ENCODE data around the gene OXER1.

The OXER1 gene

DNA sequence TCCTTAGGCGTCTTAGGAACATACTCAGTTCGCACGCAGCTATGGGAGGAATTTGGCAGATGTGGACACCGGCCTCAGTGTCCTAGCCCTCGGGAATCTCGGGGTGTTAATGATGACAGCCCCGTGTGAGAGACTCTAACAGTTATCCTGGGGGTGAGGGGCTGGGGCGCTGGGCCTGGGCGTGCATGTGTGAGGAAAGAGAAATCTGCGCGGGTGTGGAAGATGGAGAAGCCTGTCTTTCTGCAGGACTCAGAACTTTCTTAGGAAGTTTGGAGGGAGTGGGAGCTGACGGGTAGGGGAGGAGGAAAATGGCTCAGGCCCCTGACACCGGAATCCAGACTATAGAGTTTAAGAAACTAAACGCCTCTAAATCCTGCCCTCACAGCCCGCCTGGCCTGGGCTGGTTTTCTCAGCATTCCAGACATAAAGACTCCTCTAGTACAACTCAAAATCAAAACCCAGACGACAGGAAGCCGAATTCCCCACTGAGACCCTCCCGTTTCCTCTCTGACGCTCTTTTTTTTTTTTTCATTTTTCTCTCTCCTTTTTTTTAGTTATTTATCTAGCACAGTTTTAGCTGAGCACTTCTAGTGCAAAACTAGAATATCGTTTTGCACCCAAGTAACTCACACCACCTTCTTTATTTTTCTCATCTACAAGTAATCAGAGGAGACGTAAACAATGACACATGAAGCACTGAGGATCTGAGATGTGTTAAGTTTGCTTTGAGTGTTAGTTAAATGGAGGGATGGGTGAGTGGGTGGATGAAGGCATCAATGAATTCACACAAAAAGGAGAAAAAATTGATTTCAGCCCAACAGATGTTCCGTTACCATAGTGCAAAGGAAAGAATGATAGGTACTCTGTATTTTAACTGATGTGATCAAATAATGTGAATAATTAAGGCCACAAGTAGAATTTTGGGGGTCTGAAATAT is 29.7 kb upstream of the OXER1 start:
- no peak for DNase-seq

DNA sequence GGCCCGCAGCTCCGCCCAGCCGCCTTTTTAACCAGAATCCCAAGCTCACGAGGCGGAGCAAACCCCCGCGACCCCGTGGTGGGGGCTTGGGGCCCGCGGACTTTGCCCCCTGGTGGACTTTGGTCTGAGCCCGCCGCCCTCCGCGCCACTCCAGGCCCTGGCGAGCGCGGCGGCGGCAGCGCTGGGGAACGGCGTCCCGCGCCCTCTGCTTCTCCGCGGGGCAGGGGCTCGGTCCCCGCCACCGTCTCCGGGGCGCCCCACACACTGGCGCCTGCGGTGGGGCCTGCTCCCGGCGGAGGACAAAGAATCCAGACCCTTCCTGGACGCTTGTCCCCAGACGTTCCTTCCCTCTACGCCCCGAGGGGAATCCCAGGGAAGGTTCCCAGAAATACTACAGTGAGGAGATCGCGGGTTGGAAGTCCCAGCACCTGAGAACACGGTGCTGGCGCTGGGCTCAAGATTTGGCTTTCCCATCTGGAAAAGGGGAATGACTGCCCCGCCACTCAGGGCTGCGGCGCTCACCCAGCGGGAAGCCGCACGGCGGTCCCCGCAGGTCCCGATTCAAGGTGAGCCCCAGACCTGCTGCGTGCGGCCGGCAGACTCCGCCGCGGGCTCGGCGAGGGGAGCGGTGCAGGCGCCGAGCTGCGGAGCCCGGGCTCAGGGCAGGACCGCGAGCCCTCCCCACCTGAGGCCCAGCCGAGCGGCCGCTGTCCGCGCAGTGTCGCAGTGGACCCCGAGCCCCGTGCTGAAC is 28.8 kb upstream of the OXER1 start, which contains the start of gene HAAO:
TSS of gene HAAO (minus strand) at position 1 of the 751 bp plus-strand sequence. CDS start 47 bp downstream, outside the sequence.
- peak in 1 of 2 donors; percentile 9 for DNase-seq

DNA sequence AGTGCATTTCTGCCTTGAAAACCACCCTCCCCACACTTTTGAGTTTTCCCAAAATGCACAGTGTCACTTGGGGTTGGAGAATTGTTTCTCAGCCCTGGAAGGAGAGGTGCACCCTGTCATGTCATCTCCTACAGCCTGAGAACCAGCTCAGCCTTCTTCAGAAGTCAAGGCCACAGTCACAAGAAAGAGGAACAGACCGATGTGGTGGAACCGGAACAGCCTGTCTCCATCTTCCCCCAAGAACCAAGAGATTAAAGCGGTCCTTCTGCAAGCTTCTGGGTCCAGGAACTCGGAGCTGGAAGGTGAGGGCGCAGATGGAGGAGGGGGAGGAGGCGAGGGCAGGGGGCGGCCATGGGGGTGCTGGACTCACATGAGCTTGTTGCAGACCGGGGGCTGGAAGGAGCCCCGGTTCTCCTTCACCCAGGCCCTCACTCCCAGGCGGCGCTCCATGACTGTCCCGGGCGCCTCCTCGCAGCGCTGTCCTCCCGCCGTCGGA is 28.2 kb upstream of the OXER1 start:
- DNase-seq, result peak in 1 of 2 donors; percentile 20

DNA sequence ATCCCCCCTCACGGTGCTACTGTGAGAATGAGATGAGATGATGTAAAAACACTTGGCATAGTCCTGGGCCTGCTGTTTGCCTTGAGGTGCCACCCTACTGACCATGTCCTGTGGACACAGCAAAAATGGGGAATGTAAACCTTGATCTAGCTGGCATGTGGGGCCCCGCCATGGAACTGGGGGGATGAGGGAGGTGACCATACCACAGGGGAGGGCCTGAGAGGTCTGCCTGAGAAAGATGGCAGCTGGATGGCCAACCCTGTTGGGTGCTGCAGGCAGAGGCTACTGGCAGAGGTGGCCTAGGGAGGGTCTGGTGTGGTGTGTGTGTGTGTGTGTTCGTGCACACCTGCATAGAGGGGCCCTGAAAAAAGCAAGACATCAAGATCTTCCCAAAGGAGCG is 27.7 kb upstream of the OXER1 start:
- no peak for DNase-seq

DNA sequence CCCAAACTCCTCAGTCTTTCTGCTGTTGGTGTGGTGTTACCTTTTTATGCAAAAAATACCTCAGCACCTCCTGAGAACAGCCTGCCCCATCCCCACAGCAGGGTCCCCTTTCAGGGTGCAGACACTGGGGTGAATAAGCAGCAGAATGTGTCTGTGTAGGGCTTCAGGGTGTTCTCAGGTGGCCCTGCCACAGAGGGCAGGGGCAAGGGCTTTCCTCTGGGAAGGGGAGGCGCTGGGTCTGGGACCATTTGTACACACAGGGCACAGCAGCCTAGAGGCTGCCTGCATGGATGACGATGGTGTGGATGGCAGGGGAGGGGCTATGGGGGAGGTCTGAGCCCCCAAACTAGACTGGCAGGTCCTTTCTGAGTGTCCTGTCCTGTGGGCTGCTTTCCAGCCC is 25.8 kb upstream of the OXER1 start:
- DNase-seq, result no peak

DNA sequence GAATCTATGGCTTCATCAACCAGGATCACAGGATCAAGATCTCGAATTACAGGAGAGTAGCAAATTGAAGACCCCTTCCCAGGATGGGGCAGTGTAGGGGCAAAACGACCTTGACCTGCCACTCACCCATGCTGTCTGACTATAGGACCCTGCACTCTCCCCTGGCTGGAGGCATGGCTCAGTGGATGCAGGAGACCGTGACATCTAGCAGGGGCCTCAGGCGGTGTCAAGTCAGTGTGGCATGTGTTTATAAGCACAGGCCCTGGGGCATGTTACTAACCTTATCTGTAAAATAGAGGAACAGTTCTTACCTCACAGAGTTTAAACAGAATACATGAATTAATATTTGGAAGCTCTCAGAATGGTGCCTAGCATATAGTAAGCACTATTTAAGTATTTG is 24.9 kb upstream of the OXER1 start:
- DNase-seq, result no peak

DNA sequence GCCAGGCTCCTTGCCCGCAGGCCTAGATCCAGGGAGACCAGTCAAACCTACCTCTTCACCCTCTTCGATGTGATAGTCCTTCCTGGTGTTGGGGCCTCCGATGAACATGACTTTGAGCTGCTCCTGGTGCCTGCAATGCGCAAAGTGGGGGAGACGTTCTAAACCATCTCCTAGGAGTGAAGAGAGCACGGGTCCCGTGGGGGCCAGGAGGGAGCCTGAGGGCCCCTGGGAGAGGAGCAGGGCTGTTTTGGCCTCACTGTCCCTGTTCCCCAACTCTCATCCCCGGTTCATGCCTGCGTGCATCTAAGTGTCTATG is 24.5 kb upstream of the OXER1 start:
- no peak for DNase-seq

DNA sequence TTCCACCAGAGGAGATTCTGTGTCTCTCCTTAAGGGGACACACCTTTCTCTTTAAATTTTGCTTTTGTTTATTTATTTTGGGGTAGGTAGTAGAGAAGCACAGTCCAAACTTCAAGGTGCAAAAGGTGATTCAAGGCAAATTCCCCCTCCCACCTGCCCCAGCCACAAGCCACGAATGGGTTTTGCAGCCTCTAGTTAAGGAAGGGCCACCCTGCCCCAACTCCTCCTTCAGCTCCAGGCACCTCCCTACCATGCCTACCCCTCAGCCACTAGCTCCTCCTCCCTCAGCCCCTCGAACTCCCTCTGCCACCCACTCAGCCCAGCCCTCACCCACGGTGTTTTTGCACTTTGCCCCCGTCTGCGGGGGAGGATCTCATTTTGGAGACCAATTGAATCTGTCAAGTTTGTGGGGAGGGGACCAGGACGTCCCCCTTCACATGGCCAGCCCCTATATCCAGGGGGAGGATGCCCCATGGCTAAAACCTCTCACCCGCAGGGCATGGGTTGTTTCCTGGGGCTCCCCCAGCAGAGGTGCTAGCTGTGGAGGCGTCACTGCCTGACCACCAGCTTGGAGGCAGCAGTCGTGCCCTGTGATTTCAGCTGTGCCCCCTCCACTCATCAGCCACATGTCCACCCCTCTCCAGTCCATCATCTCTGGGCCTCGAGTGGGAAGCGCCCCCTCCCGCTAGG is 24.0 kb upstream of the OXER1 start:
- no peak for DNase-seq

DNA sequence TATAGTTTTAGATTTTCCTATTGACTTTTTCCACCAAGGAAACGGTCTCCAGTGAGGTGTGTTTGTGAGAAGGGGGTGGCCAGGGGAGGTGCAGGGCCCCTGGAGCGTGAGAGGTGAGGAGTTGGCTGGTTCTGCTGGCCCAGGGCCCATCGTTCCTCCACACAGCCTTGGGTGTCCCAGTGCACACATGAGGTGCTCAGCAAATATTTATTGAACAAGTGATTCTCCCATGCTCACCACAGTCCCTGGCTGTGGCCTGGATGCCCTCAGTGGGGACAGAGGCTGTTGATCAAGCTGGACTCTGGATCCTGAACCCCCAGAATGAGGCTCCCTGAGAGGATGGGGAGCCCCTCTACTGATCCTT is 23.5 kb upstream of the OXER1 start:
- DNase-seq, result no peak

DNA sequence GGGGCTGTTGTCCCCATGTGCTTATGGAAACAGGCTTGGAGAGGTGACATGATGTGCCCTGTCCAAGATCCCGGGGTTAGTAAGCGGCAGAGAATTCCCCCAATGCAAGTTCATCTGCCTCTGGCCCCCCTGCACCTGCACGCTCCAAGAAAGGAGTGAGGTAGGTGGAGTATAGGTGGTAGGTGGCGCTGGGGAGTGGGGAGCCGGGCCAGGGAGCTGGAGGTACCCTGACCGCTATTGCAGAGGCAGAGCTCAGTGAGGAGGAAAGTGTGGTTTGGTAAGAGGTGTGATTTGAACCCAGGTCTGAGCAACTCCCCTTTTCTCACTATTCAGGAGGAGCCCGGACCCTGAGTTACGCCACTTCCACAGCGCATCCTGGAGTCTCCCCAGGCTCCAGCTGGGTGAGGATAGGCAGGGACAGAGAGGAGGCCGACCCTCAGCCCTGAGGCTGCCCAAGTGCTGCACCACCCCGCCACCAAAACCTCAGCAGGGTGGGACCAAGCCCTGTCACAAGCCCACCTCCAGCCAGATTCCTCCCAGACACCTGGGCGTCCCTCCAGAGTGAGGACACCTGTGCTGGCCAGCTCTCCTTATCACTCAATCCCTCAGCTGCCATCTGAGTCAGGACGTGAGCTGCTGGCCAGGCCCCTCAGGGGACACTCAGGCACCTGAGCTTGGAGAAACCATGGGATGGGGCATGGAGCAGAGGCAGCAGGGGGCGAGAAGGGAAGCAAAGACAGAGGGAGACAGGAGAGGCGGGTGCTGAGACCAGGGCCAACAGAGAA is 22.8 kb upstream of the OXER1 start:
- DNase-seq, result no peak

DNA sequence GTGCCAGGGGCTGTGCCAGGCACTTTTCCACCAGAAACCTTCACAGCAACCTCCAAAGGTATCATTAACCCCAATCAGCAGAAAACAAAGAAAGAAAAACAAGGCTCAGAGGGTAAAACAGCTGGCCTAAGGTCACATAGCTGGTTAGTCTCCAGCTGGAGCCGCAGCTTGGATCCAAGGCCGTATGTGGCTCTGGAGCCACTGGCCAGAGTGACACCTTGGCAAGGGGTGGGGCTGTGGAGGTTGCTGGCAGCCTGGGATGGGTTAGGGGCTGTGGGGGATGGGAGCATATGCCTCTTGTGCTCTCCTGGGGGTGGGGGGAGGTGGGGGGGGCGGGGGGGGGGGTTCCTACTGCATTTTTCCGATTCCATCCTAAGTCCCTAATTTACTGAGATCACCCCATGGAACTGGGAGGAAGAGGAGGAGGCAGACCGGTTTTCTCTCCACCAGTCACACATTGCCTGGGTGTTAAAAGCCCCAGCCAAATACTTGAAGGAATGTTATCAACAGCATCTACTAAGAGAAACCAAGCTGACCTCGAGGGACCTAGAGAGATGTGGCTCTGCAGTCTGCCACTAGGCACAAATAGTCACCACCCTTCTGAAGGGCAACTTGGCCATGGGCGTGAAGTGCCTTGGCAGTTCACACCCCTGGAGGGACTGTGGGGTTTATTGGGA is 20.4 kb upstream of the OXER1 start:
- no peak for DNase-seq

DNA sequence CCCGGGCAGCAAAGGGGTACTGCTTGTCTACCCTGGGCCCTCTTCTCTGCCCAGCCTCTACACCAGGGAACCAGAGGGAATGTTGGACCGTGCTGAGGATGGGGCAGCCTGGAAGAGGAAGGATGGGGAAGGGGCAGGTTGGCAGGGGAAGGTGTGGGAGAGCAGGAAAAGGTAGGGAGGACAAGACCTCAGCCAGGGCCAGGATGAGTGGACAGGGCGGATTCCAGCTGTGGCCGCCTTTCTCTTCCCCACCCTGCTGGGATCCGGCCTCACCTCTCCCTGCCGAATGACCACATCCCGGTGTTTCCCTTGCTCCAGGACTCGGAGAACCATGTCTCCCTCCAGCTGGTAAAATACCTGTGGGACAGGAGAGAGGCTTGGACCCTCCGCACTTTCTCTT is 19.6 kb upstream of the OXER1 start:
- no peak for DNase-seq

DNA sequence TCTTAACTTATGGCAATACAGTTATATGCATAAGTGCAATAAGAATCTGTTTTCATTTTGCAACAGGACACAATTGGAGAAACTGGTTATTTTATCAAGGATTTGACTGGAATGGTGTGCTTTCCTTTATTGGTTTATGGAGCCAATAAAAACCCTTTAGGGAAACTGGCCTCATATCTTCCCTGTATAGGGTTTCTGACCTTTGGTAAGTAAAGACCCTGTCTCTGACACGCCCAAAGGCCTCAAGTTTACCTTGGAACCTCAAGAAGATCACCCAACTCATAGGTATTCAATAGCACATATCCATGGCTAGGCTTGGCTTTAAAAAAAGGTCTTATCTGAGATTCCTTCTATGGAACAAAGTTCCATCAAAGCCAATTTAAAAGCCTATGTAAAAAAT is 17.2 kb upstream of the OXER1 start:
- no peak for DNase-seq

DNA sequence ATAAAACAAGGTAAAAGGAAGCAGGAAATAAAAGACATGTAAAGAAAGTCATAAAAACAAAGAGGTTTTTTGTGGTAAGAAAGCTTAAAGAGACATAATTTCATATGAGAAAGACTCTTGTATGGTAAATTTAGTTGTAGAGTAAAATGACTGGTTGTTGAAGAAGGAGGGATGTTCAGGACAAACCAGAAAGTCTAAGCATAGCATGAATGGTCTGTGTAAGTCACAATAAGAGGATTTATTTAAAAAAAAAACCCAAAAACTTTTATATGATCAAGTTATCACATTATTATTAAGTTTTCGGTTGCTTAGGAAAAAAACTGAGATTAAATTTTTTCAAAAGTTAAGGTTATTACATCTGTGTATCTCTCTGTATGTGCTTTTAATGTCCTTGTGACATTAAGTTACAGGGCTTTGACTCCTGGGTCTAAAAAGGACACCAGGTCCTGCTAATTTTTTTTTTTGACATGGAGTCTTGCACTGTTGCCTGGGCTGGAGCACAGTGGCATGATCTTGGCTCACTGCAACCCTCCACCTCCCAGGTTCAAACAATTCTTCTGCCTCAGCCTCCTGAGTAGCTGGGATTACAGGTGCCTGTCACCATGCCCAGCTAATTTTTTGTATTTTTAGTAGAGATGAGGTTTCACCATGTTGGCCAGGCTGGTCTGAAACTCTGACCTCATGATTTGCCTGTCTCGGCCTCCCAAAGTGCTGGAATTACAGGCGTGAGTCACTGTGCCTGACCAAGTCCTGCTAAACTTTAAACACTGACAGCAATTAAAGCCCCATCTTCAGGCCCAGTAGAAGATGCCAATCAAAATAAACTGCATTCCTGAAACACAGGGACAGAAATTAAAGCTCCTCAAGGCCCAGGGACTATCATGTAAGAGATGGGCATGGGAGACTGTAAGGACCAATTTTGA is 14.2 kb upstream of the OXER1 start:
- no peak for DNase-seq

DNA sequence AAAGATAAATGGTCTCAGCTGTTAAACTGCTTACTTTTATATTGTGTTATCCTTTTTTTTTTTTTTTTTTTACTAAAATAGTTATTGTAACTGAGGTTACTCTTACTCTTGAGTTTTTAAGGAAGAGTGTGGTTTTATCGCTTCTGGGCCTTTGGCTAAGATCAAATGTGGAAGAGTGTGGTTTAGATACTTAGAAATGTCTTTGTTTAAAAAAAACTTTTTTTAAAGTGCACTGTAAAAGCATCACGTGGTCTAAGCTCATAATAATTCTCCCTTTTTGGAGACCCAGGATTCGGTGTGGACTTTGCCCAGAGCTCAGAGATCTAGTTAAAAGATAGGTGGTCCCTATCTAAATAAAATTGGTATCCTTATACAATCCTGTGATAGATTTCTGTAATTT is 11.9 kb upstream of the OXER1 start:
- no peak for DNase-seq

DNA sequence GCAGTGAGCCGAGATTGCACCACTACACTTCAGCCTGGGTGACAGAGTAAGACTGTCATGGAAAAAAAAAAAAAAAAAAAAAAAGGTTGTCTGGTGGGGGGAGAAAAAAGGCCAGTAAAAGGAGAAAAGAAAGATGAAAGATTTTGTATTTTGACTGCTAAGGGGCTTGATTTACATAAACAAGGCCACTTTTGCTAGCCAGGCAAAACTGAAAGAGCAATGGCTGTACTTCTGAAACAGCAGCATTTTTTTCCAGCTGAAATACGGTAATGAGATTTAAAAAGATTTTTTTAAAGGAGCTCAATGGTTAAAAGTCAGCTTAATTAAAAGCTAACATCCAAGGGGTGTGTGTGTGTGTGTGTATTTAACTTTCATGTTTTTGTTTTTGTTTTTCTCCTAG is 11.3 kb upstream of the OXER1 start:
- DNase-seq, result no peak

DNA sequence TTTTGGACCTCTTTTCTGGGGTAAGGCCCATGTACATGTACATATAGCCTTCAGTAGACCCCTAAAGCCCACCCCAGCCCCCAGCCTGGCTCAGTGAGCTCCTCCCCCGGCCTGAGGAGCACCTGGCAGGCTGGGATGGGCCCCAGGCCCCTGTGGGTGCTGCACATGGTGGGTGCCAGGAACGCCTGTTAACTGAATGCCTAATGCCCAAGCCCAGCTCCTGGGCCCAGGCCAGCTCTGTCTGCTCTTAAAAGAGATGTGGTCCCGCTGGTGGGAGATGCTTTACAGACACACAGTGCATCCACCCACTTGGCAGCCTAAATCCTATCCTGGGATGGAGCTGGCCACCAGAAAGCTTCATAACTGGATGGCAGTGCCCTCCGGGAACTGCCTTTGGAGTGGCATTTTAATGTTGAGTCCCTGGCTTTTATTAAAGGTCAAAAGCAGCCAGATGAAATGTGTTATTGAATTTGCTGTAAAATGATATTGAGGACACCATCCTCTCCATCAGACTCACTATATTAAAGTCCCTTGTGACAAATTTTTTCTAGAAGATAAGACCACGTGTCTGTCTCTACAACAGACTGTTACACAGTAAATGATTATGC is 7.7 kb upstream of the OXER1 start:
- no peak for DNase-seq

DNA sequence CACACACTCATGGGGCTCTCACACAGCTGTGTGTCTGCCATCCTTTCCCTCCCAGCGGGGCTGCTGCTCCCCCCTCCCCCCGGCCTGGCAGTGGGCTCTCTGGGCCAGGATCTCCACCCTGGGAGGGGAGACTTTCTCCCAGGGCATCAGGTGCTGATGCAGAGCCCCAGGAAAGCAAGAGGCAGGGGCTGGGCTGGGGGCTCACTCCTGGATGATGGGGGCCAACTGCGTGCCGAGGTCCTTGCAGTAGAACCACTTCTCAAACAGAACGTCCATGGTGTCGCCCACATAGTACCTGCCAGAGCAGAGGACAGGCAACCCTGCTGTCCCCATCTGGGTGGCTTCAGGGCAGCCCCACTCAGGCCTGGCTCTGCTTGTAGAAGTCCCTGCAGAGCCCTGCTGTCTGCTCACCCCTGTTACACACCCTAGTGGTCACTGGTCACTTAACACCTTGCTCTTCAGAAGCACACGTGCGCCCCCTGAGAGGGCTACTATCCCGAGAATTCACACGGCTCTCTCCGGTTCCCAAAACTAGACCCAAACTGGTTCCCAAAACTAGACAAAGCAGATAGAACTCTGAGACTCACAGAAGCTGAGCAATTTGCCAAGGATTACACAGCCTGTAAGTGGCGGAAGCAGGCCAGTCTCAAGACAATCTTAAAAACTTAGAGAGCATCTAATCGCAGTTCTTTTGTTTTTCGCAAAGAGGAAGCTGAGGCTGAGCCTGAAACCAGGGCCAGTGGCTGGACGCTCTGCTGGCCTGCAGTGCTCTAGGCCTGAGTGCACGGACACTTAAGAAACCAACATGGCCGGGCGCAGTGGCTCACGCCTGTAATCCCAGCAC is 6.6 kb upstream of the OXER1 start:
- DNase-seq, result peak in 1 of 2 donors; percentile 22

DNA sequence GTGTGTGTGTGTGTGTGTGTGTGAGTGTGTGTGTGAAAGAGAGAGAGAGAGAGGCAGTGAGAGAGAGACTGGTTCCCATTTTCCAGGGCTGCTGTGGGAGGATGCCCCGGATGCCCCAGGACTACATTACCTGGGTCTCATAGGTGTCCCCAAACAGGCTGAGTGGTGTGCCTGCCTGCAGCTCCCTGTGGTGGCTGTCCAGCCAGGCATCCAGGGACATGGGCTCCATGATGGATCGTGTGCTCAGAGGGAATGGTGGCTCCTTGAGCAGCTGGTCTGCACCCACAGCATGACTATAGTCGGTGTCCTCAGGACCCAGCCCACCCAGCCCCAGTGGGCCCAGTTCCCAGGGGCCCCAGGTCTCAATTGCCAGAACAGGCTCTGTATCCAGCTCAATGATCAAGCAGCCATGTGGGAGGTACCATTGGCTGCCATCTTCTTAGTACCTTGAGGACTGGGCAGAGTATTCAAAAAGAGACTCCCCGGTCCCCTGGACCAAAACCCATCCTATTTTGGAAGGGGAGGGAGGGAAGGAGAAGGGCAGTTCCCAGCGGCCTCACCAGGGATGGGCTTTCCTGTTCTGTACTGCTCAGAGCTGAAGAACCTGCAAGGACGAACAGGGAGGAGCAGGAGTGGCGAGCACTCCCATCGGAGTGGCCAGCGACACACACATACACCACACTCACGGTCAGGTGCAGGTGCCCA is 5.8 kb upstream of the OXER1 start:
- no peak for DNase-seq
